Gastroesophageal sphincter (tissue), 4 donors: ENCODE results near the gene WDR43. TPM values are rescaled to one million over a fixed set of nuclear protein-coding genes. Genes with fewer than 3 reads are reported as not detected.

Source experiments
- ATAC-seq: fragments of 150-250 bp; one replicate; pipeline ENCODE4 v1.9.1; 2016; ENCODE audit warnings: mild to moderate bottlenecking, moderate library complexity
- H3K27ac ChIP-seq, 4 donors: fragments of 200-600 bp; sonication (generic) in 3 of 4; 1 replicate in 3 of 4; 2 replicates in 1 of 4; pipeline ENCODE4 v1.5.1; 2016 to 2019
- H3K27me3 ChIP-seq: fragments of 200-600 bp; sonication (generic); one replicate; pipeline ENCODE4 v1.5.1; 2019
- H3K36me3 ChIP-seq, 2 donors: fragments of 200-600 bp; sonication (generic); one replicate each; pipeline ENCODE4 v1.5.1; 2019; ENCODE audit warnings: control low read depth in 1 of 2
- H3K4me1 ChIP-seq, 3 donors: fragments of 200-600 bp; sonication (generic); 1 replicate in 2 of 3; 2 replicates in 1 of 3; pipeline ENCODE4 v1.5.1; 2016 to 2019; ENCODE audit warnings: control low read depth in 2 of 3
- H3K4me3 ChIP-seq, 2 donors: fragments of 200-600 bp; sonication (generic); one replicate each; pipeline ENCODE4 v1.5.1; 2019; ENCODE audit warnings: mild to moderate bottlenecking in 1 of 2, moderate library complexity in 1 of 2
- H3K9me3 ChIP-seq, 3 donors: fragments of 200-600 bp; sonication (generic); one replicate each; pipeline ENCODE4 v1.5.1; 2017 to 2019; ENCODE audit warnings: control low read depth in 2 of 3
- CTCF ChIP-seq, 4 experiments: fragments of 200-600 bp in 2 of 4; fragments of 450-650 bp in 2 of 4; sonication (generic) in 1 of 4; IDR thresholded peaks; one replicate each; pipeline ENCODE4 v1.5.1; 2017 to 2019; ENCODE audit warnings: antibody characterized with exemption in 4 of 4, mild to moderate bottlenecking in 2 of 4, moderate library complexity in 2 of 4
- EP300 ChIP-seq: sonication (generic); formaldehyde crosslinking; IDR thresholded peaks from one replicate; pipeline ENCODE4 v1.6.1; 2017; ENCODE audit warnings: antibody characterized with exemption, mild to moderate bottlenecking
- POLR2A ChIP-seq, 2 donors: fragments of 450-650 bp; IDR thresholded peaks; one replicate each; pipeline ENCODE4 v1.6.1; 2017; ENCODE audit warnings: antibody characterized with exemption in 2 of 2, mild to moderate bottlenecking in 2 of 2, moderate library complexity in 1 of 2
- POLR2AphosphoS5 ChIP-seq: sonication (generic); formaldehyde crosslinking; IDR thresholded peaks from one replicate; pipeline ENCODE4 v1.6.1; 2017; ENCODE audit warnings: antibody characterized with exemption
- WGBS, 2 donors: methylation state at CpG; one replicate each; pipeline ENCODE4 v1.1.5; 2018; ENCODE audit warnings: low coverage in 1 of 2; 5-methylcytosine and 5-hydroxymethylcytosine counted together
- total RNA-seq, 4 donors: library from RNA; depleted of rRNA; stranded (reverse); fragments of >200 nt; gene quantifications; one replicate each; pipeline ENCODE4 v1.1.0, GENCODE V29; 2016

WDR43 gene
- total RNA-seq, 4 donors from 2014 or later, result 29.6 to 51.7 (median 39.0) TPM

GRCh38 chr2:28893488-28893887, 979 bp upstream of the WDR43 start:
- H3K4me3 ChIP-seq, result no peak overlapping the region

GRCh38 chr2:28895189-28895893, 874 bp downstream of the WDR43 start:
- H3K9me3 ChIP-seq, result no peaks in the 10 kb centered on the region
- peak overlapping the region; percentile 81 to 97 for H3K4me3 ChIP-seq
- no peaks in the 10 kb centered on the region for H3K36me3 ChIP-seq
- 0 to 1% methylated on average over 13 to 14 of the region's 19 CpGs for WGBS, 2 donors
- peaks cover 8 to 41% (median 9%) of the 10 kb centered on the region in 3 donors for H3K4me1 ChIP-seq
- peak overlapping the region; percentile 7 to 89 (median 84) for H3K27ac ChIP-seq
- TF ChIP-seq CTCF (IDR thresholded peaks at IDR 0.05) (no peak), POLR2A (IDR thresholded peaks at IDR 0.05) (no peak), EP300 (no peak), POLR2AphosphoS5 (no peak)
- H3K27me3 ChIP-seq, result no peaks in the 10 kb centered on the region
- ATAC-seq, result no peak

More at GRCh38 chr2:28893488-28893887, 979 bp upstream of the WDR43 start:
- WGBS, 2 donors, result 80 to 89% methylated on average over 1 to 19 of the region's 21 CpGs
- no peaks in the 10 kb centered on the region for H3K9me3 ChIP-seq
- H3K4me1 ChIP-seq, result peaks cover 8 to 32% (median 9%) of the 10 kb centered on the region in 3 donors
- no peak overlapping the region for H3K27ac ChIP-seq
- no peaks in the 10 kb centered on the region for H3K27me3 ChIP-seq
- TF ChIP-seq EP300, result no peak
- no peak for TF ChIP-seq POLR2AphosphoS5
- TF ChIP-seq POLR2A (IDR thresholded peaks at IDR 0.05), result no peak
- no peak for TF ChIP-seq CTCF (IDR thresholded peaks at IDR 0.05)
- no peak for ATAC-seq
- H3K36me3 ChIP-seq, result no peaks in the 10 kb centered on the region

GRCh38 chr2:28896906-28897305, 2.4 kb downstream of the WDR43 start:
- H3K4me3 ChIP-seq, result no peak overlapping the region
- peaks cover 8 to 52% (median 9%) of the 10 kb centered on the region in 3 donors for H3K4me1 ChIP-seq
- H3K27ac ChIP-seq, result no peak overlapping the region
- no peak for ATAC-seq
- H3K9me3 ChIP-seq, result no peaks in the 10 kb centered on the region
- H3K27me3 ChIP-seq, result no peaks in the 10 kb centered on the region
- TF ChIP-seq CTCF (IDR thresholded peaks at IDR 0.05), result no peak
- no peak for TF ChIP-seq POLR2AphosphoS5
- TF ChIP-seq EP300, result no peak
- no peak for TF ChIP-seq POLR2A (IDR thresholded peaks at IDR 0.05)
- WGBS, 2 donors, result 28 to 30% methylated on average over 2 of the region's 2 CpGs
- H3K36me3 ChIP-seq, result peaks cover 0 to 3% of the 10 kb centered on the region in 2 donors

- H3K27me3 ChIP-seq, result no peaks in the 10 kb centered on the region
- H3K4me3 ChIP-seq, result no peak overlapping the region
- no peak overlapping the region for H3K27ac ChIP-seq
- no peak for ATAC-seq
- 40 to 68% methylated on average over 1 of the region's 1 CpG for WGBS, 2 donors
- H3K4me1 ChIP-seq, result peaks cover 8 to 58% (median 9%) of the 10 kb centered on the region in 3 donors
- no peak for TF ChIP-seq POLR2AphosphoS5
- no peak for TF ChIP-seq POLR2A (IDR thresholded peaks at IDR 0.05)
- TF ChIP-seq EP300, result no peak
- TF ChIP-seq CTCF (IDR thresholded peaks at IDR 0.05), result no peak
- no peaks in the 10 kb centered on the region for H3K9me3 ChIP-seq
- H3K36me3 ChIP-seq, result peaks cover 0 to 14% of the 10 kb centered on the region in 2 donors
These were observed 3.6 kb downstream of the WDR43 start for GRCh38 chr2:28898048-28898447.

GRCh38 chr2:28901202-28901601, 6.7 kb downstream of the WDR43 start:
- Histone ChIP-seq H3K36me3 (peaks cover 0 to 30% of the 10 kb centered on the region in 2 donors), H3K27ac (no peak overlapping the region), H3K9me3 (no peaks in the 10 kb centered on the region), H3K4me1 (peaks cover under 1 to 63% (median 3%) of the 10 kb centered on the region in 3 donors), H3K27me3 (no peaks in the 10 kb centered on the region), H3K4me3 (no peak overlapping the region)
- TF ChIP-seq EP300 (no peak), POLR2A (IDR thresholded peaks at IDR 0.05) (no peak), CTCF (IDR thresholded peaks at IDR 0.05) (no peak), POLR2AphosphoS5 (no peak)
- 50 to 70% methylated on average over 2 of the region's 2 CpGs for WGBS, 2 donors
- no peak for ATAC-seq
